Measurements from ENCODE around the gene RELL1.

RELL1 gene

DNA sequence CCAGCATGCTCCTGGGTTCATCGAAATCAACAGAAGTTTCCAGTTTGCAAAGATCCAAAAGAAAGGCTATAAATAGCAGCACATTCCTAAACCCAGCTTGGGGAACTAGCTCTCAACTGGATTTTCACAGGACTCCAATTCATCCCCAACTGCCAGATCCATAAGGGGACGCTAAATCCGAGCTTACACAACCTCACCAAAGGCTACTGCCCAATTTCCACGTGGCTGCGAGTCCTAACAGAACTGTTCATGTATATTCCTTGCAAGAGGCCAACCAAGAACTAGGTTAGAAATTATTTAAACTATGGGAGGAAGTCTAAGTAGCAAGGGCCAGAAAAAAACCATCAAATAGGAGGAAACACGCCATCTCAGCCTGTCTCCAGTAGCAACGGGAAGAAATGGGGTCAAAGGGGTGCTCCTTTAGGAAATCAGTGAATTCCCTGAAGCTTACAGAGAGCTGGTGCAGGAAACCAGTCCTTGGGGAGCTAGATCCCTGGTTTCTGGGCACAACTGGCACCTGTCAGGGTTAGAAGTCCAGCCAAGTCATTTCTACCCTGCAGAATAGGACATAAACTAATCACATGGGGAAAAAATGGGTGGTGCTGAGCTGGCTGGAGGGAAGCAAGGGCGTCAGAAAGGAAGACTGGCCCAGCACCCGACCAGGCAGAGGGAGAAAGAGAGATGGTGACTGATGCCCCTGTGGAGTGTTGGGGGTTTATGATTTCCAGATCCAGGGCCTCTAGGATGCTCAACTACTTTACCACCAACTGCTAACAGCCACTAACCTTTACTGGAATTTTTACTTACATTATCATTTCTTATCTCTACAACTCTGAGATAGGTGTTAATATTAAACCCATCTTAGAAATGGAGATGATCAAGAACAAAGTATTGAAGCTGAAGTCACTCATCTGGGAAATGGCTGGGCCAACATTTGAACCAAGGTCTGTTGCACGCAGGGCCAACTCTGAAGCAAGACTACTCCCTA, 20.5 kb downstream of the RELL1 start:
- no peak overlapping the region for H3K4me3 ChIP-seq (ENCODE audit: low read length)
- no peak for TF ChIP-seq ZNF274 (IDR thresholded peaks at IDR 0.05; ENCODE audit: low read depth, low read length)

- H3K4me3 ChIP-seq (ENCODE audit: low read length) = no peak overlapping the region
- TF ChIP-seq ZNF274 (IDR thresholded peaks at IDR 0.05; ENCODE audit: low read depth, low read length) = no peak
Observed at GRCh38 chr4:37664696-37665095, 21.5 kb downstream of the RELL1 start.

GRCh38 chr4:37663552-37663951, 22.6 kb downstream of the RELL1 start:
- TF ChIP-seq ZNF274 (IDR thresholded peaks at IDR 0.05; ENCODE audit: low read depth, low read length) = no peak
- no peak overlapping the region for H3K4me3 ChIP-seq (ENCODE audit: low read length)

DNA sequence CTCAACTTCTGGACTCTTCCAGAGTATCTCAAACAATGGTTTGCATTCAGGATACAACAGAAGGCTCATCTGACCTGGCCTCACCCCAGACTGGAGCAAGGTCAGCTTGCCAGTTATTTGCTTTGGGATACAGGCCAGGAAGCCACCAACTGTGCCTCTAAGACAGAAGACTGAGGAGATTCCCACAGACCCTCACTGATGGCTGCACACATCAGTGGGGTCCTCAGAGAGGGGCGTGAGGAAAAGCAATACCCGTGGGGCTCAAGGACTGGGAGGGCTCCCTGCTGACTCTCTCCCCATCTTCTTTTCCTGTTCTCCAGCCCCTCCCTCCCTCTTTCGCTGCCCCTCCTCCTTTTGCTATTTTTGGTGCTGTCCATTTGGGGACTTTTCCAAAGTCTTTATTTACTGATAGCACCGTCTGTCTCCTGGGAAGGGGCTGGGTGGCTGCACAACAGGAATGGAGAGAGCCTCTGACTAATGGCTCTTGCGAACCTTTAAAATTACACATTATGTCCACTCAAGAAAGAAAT, 23.2 kb downstream of the RELL1 start:
- H3K4me3 ChIP-seq (ENCODE audit: low read length) = no peak overlapping the region
- TF ChIP-seq ZNF274 (IDR thresholded peaks at IDR 0.05; ENCODE audit: low read depth, low read length) = no peak

- no peak overlapping the region for H3K4me3 ChIP-seq (ENCODE audit: low read length)
- no peak for TF ChIP-seq ZNF274 (IDR thresholded peaks at IDR 0.05; ENCODE audit: low read depth, low read length)
Observed at GRCh38 chr4:37662251-37662650, 23.9 kb downstream of the RELL1 start.

DNA sequence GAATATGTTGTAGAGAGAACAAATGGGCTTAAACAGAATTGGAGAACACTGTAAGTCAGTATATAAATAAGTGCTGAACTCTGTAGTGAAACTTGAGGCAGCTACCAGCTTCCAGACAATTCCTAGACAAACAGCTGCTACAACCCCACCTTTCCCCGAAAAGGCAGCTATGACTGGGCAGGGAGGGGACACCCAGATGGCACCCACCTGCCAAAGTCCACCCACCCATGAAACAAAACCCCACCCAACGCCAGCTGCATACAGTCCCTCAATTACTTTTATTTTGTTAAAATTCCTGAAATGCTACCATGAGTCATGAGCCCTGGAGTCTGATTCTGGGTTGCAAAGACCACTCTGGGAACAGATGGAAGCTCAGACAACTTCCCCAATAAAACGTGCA, 24.4 kb downstream of the RELL1 start:
- no peak overlapping the region for H3K4me3 ChIP-seq (ENCODE audit: low read length)
- no peak for TF ChIP-seq ZNF274 (IDR thresholded peaks at IDR 0.05; ENCODE audit: low read depth, low read length)

- H3K4me3 ChIP-seq (ENCODE audit: low read length) = no peak overlapping the region
- no peak for TF ChIP-seq ZNF274 (IDR thresholded peaks at IDR 0.05; ENCODE audit: low read depth, low read length)
Observed at GRCh38 chr4:37659696-37660095, 26.5 kb downstream of the RELL1 start.

DNA sequence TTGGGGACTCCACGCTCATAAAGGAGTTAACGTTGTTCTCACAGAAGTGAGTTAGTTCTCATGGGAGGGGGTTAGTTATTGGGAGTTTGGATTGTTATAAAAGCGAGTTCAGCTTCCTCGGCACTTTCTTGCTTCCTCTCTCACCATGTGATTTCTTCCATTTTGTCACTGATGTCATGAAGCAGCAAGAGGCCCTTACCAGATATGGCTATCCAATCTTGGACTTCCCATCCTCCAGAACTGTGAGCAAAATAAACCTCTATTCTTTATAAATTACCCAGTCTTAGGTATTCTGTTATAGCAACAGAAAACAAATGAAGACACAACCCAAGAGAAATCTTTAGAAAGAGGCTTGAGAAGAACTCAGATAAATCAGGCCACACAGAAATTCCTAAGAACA, 29.5 kb downstream of the RELL1 start:
- TF ChIP-seq ZNF274 (IDR thresholded peaks at IDR 0.05; ENCODE audit: low read depth, low read length) = no peak
- H3K4me3 ChIP-seq (ENCODE audit: low read length) = no peak overlapping the region

DNA sequence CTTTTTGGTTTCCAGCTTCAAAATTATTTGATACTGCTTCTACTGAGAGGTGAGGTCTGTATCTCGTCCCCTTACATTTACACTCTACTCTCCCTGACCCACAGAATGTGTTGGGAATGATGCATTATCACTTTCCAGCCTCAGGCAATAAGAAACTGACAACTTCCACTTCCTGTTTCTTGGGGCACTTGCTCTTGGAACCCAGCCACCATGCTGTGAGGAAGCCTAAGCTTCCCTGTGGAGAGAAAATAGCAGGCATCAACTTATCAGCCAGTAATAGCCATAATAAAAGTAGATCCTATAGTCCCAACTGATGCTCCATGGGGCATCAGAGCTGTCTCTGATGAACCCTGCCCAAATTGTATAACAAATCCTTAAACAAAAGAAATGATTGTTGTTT, 32.6 kb downstream of the RELL1 start:
- H3K4me3 ChIP-seq (ENCODE audit: low read length) = no peak overlapping the region
- no peak for TF ChIP-seq ZNF274 (IDR thresholded peaks at IDR 0.05; ENCODE audit: low read depth, low read length)

DNA sequence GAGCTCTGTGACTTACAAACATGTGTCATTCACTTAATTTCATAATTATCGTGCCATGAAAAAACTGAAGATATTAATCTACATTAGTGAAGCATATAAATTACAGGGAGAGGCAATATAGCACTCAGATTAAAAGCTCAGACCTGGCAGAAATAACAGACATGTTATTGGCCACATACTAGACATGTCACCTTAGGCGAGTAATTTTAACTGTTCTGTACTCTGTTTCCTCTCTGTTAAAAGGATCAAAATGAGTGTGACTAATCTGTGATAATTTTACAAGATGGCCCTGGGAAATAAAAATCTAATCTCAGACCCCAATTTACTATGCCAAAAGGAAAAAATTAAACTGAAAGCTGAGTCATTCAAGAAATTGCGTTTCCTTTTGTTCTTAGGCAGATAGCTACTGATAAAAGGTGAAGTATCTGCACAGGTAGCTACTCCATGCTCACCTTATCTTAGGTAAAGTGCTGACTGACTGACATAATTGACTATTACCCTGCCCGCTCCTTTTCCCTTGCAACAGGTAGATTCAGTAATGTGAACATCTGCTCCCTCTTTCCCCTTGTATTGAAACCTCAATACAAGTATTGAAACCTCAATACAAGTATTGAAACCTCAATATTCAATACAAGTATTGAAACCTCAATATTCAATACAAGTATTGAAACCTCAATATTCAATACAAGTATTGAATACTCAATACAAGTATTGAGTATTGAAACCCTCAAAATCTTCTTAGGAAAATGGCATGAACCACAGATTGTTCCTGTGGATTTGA, 33.2 kb downstream of the RELL1 start:
- H3K4me3 ChIP-seq (ENCODE audit: low read length) = no peak overlapping the region
- TF ChIP-seq ZNF274 (IDR thresholded peaks at IDR 0.05; ENCODE audit: low read depth, low read length) = no peak

DNA sequence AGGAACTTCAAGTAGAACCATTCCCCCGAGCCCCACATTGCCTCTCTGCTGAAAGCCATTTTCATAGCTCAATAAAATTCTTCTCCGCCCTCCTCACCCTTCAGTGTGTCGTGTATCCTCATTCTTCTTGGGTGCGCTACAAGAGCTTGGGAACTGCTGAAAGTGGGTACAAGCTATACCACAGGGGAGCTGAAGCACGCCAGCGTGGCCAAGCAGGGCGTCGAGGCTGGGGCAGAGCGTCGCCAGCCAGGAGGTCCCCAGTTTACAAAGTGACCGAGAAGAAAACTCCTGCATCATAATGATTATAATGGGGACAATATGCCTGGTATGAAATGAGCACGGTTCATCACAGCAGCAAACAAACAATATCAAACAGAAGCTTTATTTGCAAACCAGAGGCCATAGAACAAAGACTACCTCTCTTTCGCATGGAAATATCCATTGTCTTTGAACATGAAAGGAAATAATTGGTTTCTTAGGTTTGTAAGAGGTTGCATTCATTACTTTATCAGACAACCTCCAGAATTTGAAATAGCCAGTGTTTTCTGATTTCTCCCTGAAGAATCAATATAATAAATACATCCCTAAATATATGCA, 34.3 kb downstream of the RELL1 start:
- TF ChIP-seq ZNF274 (IDR thresholded peaks at IDR 0.05; ENCODE audit: low read depth, low read length) = no peak

GRCh38 chr4:37650481-37650880, 35.7 kb downstream of the RELL1 start:
- no peak overlapping the region for H3K4me3 ChIP-seq (ENCODE audit: low read length)
- no peak for TF ChIP-seq ZNF274 (IDR thresholded peaks at IDR 0.05; ENCODE audit: low read depth, low read length)

More for the DNA sequence above, 34.3 kb downstream of the RELL1 start:
- no peak overlapping the region for H3K4me3 ChIP-seq (ENCODE audit: low read length)

- no peak for TF ChIP-seq ZNF274 (IDR thresholded peaks at IDR 0.05; ENCODE audit: low read depth, low read length)
Observed at GRCh38 chr4:37649268-37649667, 36.9 kb downstream of the RELL1 start.

More at GRCh38 chr4:37649268-37649667, 36.9 kb downstream of the RELL1 start:
- no peak overlapping the region for H3K4me3 ChIP-seq (ENCODE audit: low read length)
